ENCODE data around the gene BAIAP3. TPM values are rescaled to one million over a fixed set of nuclear protein-coding genes. Genes with fewer than 3 reads are reported as not detected.
A peak's percentile ranks its signal among the peaks of the same experiment; 100 is the strongest.

The BAIAP3 gene
- total RNA-seq, 2 donors from 2014 or later, result 0.35 to 2.4 TPM

DNA sequence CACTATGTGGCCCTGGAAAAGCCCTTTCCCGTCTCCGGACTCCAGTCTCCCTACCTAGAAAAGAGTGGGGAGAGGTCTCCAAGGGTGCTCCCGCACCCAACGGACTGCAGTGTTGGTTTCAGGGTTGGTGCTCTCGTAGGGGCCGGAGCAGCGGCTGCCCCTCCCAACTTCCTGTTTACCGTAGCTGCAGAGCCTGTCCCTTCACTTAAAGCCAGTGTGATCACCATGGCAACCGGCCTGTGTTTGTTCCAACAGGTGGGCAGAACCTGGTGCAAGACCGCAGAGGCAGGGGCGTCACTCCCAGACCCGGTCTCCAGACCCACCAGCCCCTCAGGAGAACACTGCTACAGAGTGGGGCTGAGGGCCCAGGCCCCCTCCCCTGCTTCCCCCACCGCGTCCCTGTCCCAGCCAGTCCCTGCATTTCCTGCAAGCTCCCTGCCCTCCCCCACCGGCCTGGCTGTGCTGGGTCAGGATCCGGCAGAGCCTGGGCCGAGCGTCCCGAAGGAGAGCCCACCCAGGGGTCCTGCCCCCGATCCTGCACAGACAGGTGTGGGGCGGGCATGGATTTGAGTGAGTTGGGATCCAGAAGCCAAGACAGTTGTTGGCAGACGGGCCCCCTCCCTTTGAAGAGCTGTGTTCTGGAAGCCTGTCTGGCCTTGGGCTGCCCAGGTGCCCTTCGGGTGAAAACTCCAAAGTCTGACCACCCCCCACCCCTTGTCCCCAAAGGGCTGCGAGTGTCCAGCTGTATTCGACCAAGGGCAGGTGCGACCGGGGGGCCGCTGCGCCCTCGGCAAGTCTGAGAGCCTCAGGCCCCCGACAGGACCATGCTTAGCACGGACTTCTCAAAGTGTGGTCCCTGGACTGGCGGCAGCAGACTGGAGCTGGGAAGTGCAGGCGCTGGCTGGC, 1.5 kb upstream of the BAIAP3 start:
- TF ChIP-seq, protein P1, sequence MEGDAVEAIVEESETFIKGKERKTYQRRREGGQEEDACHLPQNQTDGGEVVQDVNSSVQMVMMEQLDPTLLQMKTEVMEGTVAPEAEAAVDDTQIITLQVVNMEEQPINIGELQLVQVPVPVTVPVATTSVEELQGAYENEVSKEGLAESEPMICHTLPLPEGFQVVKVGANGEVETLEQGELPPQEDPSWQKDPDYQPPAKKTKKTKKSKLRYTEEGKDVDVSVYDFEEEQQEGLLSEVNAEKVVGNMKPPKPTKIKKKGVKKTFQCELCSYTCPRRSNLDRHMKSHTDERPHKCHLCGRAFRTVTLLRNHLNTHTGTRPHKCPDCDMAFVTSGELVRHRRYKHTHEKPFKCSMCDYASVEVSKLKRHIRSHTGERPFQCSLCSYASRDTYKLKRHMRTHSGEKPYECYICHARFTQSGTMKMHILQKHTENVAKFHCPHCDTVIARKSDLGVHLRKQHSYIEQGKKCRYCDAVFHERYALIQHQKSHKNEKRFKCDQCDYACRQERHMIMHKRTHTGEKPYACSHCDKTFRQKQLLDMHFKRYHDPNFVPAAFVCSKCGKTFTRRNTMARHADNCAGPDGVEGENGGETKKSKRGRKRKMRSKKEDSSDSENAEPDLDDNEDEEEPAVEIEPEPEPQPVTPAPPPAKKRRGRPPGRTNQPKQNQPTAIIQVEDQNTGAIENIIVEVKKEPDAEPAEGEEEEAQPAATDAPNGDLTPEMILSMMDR (IDR thresholded peaks at IDR 0.05), result no peak
- peak overlapping the region in 1 of 2 donors; percentile 57 for H3K4me3 ChIP-seq
- H3K27me3 ChIP-seq, result peaks cover 9 to 24% of the 10 kb centered on the region in 2 donors
- H3K27ac ChIP-seq, result no peak overlapping the region
- peak; percentile 71 for DNase-seq (ENCODE audit: low spot score)
- peaks cover 0 to 5% of the 10 kb centered on the region in 2 donors for H3K9me3 ChIP-seq
- H3K36me3 ChIP-seq, result no peaks in the 10 kb centered on the region
- peaks cover 0 to 38% of the 10 kb centered on the region in 2 donors for H3K4me1 ChIP-seq

DNA sequence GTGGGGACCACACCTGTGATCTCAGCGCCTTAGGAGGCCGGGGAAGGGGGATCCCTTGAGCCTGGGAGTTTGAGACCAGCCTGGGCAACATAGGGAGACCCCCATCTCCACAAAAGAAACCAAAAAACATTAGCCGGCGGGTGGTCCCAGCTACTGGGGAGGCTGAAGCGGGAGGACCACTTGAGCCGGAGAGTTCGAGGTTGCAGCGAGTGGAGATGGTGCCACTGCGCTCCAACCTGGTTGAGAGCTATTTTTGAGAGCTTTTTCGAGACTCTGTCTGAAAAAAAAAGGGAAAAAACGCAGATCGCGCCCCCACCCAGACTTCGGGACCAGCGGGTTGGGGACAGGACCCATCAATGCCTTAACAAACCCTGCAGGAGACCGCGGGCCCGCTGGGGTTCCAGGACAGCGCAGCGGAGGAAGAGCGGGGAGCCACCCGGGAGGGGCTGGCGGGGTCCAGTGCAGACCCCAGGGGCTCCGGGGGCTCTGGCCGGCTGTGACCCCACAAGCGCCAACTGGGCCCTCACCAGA, 762 bp upstream of the BAIAP3 start:
- Histone ChIP-seq H3K4me3 (peak overlapping the region; percentile 41 to 57), H3K27me3 (peaks cover 9 to 24% of the 10 kb centered on the region in 2 donors), H3K4me1 (peaks cover 0 to 36% of the 10 kb centered on the region in 2 donors), H3K27ac (no peak overlapping the region), H3K36me3 (no peaks in the 10 kb centered on the region), H3K9me3 (peaks cover 0 to 5% of the 10 kb centered on the region in 2 donors)
- DNase-seq (ENCODE audit: low spot score), result no peak
- TF ChIP-seq, protein P1 (IDR thresholded peaks at IDR 0.05), result no peak

DNA sequence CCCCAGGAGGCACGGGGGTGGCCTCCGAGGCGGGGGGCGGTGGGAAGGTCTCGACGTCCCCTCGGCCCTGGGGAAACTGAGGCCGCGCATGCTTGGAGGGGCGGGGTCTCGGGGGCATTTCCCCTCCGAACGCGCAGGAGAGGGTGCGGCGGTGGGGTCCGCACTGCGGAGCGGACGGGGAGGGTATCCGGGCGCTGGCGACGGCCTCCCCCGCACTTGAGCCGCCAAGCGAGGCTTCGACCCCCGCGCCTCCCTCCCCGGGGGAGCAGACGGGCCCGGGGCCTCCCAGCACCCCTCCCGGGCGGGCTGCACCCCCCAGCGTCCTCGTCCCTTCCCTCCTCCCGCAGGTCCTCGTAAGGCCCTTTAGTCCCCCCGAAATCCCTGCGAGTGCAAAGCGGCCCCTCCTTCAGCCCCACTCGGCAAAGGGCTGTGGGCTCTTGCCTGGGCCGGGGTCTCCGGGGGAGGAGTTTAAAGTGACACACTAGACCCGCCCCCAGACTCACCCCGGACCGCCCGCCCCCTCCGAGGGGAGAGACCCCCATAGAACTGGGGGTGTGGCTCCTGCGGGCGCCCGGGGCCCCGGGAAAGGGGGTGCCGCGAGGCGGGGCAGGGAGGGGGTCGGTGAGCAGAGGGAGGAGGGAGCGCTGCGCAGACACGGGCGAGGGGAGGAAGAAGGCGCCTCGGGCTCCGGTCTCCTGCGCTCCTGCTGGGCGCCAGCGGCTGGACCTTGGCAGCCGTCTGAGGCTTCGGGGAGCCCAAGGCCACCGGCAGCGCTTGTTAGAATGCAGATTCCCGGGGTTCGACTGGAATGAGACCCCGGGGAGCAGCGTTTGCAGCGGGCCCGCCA, 632 bp downstream of the BAIAP3 start:
- Histone ChIP-seq H3K27ac (no peak overlapping the region), H3K36me3 (no peaks in the 10 kb centered on the region), H3K4me1 (peaks cover 0 to 36% of the 10 kb centered on the region in 2 donors), H3K9me3 (peaks cover 0 to 5% of the 10 kb centered on the region in 2 donors), H3K27me3 (peaks cover 9 to 24% of the 10 kb centered on the region in 2 donors), H3K4me3 (peak overlapping the region; percentile 29 to 57)
- TF ChIP-seq, protein P1 (IDR thresholded peaks at IDR 0.05), result no peak
- no peak for DNase-seq (ENCODE audit: low spot score)

DNA sequence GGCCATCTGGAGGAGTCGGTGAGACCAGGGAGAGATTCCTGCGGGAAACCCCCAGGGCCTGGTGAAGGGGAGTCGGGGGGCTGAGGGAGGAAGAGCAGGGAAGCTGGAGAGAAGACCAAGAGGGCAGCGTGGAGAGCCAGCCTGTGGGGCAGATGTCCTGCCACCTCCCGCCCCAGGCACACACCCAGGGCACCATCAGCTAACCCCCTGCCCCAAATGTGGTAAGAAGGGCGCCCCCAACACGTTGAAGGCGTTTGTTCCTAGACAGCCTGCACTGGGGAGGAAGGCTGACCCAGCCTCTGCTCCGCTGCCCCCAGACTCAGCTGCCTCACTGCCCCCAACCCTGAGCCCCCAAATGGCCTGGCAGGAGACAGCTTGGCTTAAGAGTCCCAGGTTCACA, 1.3 kb downstream of the BAIAP3 start:
- Histone ChIP-seq H3K27me3 (peaks cover 9 to 24% of the 10 kb centered on the region in 2 donors), H3K36me3 (no peaks in the 10 kb centered on the region), H3K4me3 (no peak overlapping the region), H3K4me1 (peaks cover 0 to 36% of the 10 kb centered on the region in 2 donors), H3K27ac (no peak overlapping the region), H3K9me3 (peaks cover 0 to 5% of the 10 kb centered on the region in 2 donors)
- TF ChIP-seq, protein P1 (IDR thresholded peaks at IDR 0.05), result no peak
- no peak for DNase-seq (ENCODE audit: low spot score)

DNA sequence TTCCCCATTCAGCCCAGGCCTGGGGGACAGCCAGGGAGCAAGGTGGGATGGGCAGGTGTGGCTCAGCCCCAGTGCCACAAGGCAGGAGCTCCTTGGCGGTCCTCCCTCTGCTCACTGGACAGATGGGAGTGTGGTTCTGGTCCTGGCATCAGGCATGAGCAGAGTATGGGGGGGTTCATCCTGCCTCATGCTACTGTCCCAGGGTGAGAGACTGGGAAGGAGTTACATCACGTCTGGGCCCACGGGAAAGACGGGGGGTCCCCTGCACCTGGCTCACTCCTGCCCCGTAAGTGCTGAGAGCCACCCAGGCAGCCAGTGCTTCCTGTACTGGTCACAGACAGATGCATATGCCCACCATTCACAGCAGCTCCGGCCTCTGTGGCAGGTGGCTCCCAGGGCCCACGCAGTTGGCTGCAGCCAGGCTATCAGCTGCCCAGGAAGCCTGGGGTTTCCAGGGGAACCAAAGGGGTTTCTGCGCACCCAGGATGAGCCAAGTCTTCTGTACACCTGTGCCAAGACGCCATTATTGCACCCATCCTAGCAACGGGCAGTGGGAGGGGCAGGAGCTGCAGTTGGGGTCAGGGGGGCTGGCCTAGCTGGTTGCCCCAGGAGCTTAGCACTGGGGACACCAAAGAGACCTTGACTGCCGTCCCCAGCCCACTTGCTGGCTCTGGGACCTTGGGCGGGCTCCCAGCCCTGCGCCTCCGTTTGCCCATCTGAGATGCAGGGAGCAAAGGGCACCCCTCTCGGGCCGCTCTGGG, 1.9 kb downstream of the BAIAP3 start:
- Histone ChIP-seq H3K27ac (no peak overlapping the region), H3K27me3 (peaks cover 9 to 24% of the 10 kb centered on the region in 2 donors), H3K36me3 (no peaks in the 10 kb centered on the region), H3K9me3 (peaks cover 0 to 3% of the 10 kb centered on the region in 2 donors), H3K4me3 (no peak overlapping the region), H3K4me1 (peaks cover 0 to 36% of the 10 kb centered on the region in 2 donors)
- DNase-seq (ENCODE audit: low spot score), result no peak
- TF ChIP-seq, protein P1 (IDR thresholded peaks at IDR 0.05), result no peak
